ENCODE measurements around the gene FLII.

DNA sequence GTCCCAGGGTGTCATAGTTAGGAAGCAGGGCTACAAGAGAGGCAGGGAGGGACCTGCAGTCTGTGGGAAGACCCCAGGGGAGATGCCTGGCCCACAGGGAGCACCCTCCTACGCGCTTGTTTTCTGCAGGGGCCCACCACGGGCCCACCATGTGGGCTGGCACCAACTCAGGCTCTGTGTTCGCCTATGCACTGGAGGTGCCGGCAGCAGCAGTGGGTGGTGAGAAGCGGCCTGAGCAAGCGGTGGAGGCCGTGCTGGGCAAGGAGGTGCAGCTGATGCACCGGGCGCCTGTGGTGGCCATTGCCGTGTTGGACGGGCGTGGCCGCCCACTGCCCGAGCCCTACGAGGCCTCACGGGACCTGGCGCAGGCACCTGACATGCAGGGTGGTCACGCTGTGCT lies 18.1 kb downstream of the FLII start:
- TF ChIP-seq CTCF (conservative IDR thresholded peaks at IDR 0.05 in 1 of 2, IDR thresholded peaks at IDR 0.05 in 1 of 2; ENCODE audit: low read depth in 1 of 2, low read length in 2 of 2) (no peak), EZH2 (IDR thresholded peaks at IDR 0.05; ENCODE audit: low read length, missing control alignments) (no peak)

Data from fibroblast of lung (primary cell).